ENCODE results near the gene HSD17B8.

GRCh38 chr6:33185654-33186187 is 18.7 kb upstream of the HSD17B8 start:
- TF ChIP-seq, protein P1, sequence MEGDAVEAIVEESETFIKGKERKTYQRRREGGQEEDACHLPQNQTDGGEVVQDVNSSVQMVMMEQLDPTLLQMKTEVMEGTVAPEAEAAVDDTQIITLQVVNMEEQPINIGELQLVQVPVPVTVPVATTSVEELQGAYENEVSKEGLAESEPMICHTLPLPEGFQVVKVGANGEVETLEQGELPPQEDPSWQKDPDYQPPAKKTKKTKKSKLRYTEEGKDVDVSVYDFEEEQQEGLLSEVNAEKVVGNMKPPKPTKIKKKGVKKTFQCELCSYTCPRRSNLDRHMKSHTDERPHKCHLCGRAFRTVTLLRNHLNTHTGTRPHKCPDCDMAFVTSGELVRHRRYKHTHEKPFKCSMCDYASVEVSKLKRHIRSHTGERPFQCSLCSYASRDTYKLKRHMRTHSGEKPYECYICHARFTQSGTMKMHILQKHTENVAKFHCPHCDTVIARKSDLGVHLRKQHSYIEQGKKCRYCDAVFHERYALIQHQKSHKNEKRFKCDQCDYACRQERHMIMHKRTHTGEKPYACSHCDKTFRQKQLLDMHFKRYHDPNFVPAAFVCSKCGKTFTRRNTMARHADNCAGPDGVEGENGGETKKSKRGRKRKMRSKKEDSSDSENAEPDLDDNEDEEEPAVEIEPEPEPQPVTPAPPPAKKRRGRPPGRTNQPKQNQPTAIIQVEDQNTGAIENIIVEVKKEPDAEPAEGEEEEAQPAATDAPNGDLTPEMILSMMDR (IDR thresholded peaks at IDR 0.05) = no peak
- no peak for TF ChIP-seq POLR2AphosphoS5 (IDR thresholded peaks at IDR 0.05; ENCODE audit: low read depth, low read length)
- TF ChIP-seq, protein P2, sequence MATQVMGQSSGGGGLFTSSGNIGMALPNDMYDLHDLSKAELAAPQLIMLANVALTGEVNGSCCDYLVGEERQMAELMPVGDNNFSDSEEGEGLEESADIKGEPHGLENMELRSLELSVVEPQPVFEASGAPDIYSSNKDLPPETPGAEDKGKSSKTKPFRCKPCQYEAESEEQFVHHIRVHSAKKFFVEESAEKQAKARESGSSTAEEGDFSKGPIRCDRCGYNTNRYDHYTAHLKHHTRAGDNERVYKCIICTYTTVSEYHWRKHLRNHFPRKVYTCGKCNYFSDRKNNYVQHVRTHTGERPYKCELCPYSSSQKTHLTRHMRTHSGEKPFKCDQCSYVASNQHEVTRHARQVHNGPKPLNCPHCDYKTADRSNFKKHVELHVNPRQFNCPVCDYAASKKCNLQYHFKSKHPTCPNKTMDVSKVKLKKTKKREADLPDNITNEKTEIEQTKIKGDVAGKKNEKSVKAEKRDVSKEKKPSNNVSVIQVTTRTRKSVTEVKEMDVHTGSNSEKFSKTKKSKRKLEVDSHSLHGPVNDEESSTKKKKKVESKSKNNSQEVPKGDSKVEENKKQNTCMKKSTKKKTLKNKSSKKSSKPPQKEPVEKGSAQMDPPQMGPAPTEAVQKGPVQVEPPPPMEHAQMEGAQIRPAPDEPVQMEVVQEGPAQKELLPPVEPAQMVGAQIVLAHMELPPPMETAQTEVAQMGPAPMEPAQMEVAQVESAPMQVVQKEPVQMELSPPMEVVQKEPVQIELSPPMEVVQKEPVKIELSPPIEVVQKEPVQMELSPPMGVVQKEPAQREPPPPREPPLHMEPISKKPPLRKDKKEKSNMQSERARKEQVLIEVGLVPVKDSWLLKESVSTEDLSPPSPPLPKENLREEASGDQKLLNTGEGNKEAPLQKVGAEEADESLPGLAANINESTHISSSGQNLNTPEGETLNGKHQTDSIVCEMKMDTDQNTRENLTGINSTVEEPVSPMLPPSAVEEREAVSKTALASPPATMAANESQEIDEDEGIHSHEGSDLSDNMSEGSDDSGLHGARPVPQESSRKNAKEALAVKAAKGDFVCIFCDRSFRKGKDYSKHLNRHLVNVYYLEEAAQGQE (IDR thresholded peaks at IDR 0.05; ENCODE audit: insufficient read depth in 1 of 2, low read depth in 2 of 2, low read length in 1 of 2) = no peak
